Non-pigmented ciliary epithelial cell (primary cell): ENCODE results near the gene JADE2.
"Not testable (repeated sequence)": the region's sequence is repeated elsewhere in the genome, so short reads cannot be mapped to it uniquely, and the experiment has no call there.

ENCODE experiments used
- DNase-seq: peaks from one replicate; pipeline ENCODE4 v3.0.0-alpha.2; 2010; ENCODE audit warnings: low read depth

Gene JADE2

DNA sequence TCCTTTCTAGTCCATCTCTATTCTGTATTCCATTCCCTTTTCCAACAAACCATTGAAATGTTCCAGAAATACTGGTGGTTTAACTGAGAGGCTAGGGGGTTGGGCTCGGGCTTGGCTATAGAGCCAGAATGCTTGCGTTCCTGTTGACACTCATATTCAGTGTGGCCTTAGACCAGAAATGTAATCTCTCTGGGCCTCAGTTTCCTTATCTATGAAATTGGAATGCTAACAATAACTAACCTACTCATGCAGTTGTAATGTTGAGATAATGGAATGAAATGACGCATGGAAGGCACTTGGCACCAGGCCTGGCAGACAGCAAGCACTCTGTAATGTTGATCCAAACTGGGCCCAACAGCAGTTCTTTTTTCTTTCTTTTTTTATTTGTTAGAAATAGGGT lies 26.8 kb downstream of the JADE2 start:
- DNase-seq, result peak; percentile 91

DNA sequence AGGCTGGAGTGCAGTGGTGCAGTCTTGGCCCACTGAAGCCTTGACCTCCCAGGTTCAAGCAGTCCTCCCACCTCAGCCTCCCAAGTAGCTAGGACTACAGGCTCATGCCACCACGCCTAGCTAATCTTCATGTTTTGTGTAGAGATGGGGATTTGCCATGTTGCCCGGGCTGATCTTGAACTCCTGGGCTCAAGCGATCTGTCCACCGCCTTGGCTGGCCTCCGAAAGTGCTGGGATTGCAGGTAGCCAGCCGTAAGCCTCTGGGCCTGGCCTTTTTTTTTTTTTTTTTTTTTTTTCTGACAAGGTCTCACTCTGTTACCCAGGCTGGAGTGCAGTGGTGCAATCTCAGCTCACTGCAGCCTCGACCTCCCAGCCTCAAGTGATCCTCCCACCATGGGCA lies 27.2 kb downstream of the JADE2 start:
- not testable (repeated sequence) for DNase-seq

DNA sequence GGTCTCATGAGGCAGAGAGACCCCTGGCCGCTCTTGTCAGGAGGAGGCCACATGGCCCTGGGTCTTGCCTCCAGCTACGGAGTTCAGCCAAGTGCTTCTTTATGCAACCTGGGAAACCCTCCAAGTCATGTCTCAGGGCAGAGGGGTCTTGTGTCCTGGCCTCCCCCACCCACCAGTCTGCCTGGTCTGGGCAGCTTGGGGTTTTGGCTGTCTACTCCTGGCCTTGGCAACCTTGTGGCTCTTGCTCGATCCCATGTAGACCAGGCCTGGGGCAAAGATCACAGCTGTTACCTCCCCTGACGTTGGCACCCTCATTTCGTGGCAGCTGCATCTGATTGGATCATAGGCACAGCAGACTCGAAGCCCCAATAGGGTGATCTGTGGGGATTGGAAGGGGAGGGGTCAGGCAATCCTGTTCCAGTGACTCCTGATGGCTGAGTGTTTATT lies 28.4 kb downstream of the JADE2 start:
- no peak for DNase-seq

DNA sequence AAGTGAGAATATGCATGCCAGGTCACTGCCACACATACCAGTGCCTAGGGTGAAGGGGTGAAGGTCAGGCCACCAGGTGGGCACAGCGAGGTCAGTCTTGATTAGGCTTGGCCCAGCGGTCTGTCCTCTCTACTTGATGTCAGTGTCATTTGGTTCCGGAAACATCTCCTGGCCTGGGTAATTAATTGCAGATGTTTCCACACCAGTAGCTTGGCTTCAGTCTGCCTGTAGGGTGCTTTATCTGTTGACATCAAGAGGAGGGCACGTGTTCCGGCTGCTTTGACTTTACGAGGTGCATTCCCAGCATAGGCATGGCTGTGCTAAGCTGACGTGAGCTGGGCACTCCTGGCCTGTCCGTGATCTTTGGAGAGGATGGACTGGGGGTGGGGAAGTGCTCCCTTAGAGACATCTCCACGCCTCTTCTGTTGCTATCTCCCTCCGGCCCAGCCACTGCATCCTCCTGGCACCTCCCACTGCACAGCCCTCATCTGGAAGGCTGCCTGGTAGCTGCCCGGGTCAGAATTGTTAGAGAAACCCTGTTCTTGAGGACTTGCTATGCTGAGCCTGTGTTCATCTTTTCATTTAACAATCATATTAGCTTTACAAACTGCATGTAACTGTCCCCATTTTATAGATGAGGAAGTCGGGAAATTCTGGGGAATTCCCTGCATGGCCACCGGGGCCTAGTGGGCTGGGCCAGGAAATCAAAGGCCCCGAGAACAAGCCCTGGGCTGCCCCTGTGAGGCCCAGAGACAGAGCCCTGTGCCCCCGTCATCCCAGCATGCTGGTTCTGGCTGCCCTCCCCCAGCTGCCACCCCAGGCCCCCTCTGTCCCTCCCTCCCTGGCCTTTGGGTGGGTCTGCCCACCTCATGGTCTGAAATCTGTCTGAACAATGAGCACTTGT lies 29.1 kb downstream of the JADE2 start:
- no peak for DNase-seq

DNA sequence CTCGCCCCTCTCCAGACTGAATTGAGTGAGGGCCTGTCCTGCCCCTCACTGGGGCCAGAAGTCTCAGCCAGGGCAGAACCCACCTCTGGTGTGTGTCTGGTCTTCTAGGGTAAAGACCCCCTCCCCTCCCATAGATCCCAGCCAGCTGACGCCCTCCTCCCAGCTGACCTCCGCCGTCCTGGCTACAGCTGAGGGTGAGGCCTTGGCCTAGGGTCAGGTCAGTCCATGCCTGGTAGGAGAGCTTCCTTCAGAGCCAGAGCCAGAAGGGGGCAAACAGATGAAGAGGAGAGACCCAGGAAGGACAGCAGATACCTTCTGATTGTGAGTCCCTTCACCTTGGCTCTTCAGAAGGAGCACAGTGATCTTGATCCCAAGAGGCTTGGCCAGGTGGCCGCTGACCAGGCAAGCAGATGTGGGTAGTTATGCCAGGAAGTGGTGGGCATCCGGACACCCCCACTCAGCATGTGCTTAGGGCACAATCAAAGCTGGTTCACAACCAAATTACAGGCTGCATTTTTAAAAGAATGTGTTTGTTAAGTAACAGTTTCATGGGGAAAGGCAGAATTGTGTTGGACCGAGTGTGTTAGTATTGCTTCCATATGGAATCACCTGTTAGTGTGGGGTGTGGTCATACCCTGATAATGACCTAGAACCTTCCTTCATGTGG lies 29.9 kb downstream of the JADE2 start:
- no peak for DNase-seq

DNA sequence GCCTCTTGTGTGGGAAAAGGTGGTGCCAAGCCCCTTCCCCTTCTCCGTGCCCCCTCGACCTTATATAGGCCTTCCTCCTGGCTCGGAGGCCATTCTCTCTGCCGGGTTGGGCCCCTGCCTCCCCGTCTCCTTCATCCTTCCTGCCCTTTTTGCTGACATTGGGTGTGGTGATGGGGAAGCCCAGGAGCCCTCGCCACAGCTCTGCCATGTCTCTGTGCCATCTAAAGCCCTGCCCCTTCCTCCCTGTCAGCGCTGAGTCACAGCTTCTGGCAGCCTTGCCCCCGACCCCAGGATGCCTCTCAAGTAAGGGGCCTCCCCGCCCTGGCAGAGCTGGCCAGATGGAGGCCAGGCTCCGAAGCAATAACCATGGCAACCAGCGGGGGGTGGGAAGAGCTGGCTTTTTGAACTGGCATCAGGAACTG lies 30.4 kb downstream of the JADE2 start:
- no peak for DNase-seq

DNA sequence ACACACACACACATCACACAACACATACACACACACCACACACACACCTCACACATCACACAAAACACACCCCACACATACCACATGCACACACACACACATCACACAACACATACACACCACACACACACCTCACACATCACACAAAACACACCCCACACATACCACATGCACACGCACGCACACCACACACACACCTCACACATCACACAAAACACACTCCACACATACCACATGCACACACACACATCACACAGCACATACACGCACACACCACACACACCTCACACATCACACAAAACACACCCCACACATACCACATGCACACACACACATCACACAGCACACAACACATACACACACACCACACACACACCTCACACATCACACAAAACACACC lies 31.1 kb downstream of the JADE2 start:
- not testable (repeated sequence) for DNase-seq

DNA sequence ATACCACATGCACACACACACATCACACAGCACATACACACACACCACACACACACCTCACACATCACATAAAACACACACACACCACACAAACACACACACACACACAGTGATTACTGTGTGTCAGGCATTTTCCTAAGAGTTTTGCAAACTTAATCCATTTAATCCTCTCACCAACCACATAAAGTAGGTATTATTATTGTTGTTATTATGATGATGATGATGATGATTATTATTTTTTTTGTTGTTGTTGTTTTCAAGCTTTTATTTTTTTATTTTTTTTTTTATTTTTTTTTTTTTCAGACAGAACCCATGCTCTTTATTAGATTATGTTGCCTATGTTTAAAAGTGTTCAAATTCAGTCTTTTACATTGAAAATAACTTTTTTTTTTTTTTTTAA lies 31.5 kb downstream of the JADE2 start:
- no peak for DNase-seq

DNA sequence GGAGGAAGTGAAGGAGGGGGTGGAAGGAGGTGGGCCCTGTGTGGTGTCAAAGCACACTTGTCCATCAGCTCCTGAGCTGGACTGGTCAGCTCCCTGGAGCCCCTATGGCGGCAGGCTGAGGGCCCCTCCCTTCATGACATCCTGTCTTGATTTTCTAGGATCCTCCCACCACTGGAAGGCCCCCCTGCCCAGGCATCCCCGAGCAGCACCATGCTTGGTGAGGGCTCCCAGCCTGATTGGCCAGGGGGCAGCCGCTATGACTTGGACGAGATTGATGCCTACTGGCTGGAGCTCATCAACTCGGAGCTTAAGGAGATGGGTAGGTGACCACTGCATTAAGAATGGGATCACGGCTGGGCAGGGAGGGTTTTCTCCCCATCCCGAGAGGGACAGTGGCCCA lies 34.2 kb downstream of the JADE2 start:
- DNase-seq, result no peak

DNA sequence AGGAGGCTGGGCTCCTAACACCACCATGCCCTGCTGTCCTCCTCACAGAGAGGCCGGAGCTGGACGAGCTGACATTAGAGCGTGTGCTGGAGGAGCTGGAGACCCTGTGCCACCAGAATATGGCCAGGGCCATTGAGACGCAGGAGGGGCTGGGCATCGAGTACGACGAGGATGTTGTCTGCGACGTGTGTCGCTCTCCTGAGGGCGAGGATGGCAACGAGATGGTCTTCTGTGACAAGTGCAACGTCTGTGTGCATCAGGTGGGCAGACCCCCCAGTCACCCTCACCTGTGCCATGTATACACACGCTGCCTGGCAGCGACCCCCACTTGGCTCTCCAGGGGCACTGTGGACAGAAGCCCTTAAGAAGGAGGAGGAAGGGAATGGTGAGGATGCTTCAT lies 35.2 kb downstream of the JADE2 start:
- no peak for DNase-seq

DNA sequence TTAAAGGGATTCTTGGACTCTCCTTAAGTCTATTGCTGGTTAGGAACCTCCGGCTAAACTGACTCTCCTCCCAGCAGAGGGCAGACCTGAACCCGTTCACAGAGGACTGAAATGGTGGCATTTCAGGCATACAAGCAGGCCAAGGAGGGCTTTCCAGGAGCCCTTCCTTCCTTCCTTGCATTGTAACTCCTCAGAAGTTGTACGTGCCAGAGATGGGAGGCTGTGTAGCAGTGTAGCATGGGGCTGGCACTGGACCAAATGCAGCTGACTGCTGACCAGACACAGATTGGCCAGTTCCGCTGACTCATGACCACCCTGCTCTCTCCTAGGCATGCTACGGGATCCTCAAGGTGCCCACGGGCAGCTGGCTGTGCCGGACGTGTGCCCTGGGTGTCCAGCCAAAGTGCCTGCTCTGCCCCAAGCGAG lies 36.4 kb downstream of the JADE2 start:
- no peak for DNase-seq

DNA sequence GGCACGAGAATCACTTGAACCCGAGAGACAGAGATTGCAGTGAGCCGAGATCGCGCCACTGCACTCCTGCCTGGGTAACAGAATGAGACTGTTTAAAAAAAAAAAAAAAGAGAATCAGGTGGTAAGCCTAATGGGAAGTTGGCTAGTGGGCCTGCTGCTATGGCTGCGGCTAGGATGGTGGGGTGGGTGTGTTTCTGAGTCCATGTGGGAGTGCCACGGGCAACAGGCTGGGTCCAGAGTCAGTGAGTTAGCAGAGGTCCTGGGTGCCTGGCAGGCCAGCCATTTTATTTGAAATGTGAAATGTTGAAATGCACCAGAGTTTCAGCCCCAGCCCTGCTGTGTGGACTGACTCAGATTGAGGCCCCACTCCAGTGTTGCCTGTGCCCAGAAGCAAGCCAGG lies 37.8 kb downstream of the JADE2 start:
- DNase-seq, result no peak

DNA sequence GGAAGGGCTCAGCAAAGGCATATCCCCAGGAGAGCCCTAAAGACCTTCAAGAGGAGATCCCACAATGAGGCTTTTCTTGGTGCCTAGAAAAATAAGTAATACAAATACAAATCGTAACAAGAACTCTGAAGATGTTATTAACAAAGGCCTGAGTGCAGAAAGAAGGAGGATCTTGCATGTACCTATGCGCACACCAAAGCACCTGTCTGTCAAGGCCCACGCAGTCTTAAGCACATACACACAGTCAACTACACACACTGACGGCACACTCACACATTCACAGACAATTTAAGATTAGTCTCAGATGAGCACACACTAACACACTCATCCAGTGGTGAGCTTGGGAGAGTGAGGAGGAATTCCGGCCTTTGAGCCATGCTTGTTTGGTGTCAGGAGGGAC lies 38.5 kb downstream of the JADE2 start:
- no peak for DNase-seq

DNA sequence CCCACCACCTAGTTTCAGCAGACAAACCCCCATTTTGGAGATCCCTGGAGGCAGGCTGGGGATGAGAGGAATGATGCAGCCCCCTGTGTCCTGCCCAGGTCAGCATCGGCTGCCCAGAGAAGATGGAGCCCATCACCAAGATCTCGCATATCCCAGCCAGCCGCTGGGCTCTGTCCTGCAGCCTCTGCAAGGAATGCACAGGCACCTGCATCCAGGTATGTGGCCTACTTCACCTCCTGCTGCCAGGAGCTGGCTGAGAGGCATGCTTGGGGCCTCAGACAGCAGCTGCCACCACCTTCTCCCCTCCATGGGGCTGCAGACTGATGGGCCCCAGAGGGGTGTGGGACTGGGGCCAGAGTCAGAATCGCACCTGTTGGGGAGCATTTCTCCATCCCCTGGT lies 38.9 kb downstream of the JADE2 start:
- DNase-seq, result no peak

DNA sequence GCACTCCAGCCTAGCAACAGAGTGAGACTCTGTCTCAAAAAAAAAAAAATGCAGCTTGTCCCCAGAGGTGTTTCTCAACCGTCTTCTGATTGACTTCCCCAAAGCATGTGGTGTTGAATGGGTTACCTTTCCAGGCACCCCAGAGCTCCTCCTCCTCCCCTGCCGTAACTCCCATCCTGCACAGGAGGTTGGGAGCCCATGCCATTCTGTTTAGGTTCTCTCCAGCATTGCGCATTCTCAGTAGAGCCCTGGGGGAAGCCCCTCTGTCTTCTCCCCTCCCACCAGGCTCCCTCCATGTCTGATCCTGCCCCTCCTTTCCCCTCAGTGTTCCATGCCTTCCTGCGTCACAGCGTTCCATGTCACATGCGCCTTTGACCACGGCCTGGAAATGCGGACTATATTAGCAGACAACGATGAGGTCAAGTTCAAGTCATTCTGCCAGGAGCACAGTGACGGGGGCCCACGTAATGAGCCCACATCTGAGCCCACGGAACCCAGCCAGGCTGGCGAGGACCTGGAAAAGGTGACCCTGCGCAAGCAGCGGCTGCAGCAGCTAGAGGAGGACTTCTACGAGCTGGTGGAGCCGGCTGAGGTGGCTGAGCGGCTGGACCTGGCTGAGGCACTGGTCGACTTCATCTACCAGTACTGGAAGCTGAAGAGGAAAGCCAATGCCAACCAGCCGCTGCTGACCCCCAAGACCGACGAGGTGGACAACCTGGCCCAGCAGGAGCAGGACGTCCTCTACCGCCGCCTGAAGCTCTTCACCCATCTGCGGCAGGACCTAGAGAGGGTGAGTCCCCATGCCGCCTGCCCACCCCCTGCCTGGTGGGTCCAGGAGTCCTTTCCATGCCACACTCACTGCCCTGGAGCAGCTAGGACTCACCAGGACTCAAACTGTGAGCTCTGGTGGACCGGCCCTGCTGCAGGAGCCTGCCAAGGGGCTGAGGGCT lies 40.6 kb downstream of the JADE2 start:
- DNase-seq, result no peak

DNA sequence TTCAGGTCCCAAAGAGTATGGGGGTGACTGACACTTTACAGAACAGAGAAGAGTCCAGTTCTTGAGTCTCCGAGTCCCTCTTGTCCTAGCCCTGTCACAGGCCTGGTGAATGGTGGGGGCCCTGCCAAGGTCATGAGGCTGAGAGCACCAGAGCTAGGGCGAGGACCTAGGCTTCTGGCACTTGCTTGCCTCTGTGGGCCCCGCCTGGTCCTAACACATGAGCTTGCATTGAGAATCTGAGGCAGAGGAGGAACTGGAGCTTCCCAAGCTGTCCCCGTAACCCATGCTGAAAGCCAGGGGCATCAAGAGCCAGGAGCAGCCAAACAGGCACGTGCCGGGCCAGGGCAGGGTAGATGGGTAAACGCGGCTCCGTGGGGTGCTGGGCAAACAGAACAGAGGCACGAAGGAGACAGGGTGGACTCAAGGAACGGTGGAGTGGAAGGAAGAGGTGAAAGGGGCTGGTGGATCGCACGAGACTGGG lies 41.3 kb downstream of the JADE2 start:
- no peak for DNase-seq

DNA sequence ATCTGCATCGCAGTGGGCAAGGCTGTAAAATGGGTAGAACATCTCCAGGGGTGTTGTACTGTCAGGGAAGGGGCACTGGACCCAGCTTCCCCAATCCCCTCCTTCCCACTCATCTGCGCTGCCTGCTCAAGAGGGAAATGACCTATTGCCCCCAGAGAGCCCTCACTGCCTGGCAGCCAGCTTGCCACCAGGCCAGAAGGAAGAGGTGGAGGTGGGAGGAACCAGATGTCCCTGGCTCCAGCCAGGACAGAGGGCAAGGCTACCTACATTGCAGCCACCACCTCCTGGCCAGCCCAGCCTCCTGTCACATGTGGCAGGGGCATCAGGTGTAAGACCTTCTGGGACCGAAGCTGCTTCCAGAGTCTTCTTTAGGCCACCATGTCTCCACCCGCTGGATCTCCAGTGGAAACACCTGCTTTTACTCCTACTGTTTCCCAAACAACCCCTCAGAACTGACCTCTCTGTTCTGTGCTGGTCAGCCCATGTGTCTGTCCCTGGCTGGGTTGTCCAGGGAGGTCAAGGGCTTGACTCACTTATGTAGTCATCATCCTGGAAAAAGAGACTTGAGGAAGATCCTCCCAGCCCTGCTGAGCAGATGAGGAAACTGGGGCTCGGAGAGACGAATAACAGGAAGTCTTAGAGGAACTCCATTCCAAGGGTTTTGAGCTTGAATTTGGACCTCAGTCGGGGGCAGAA lies 42.3 kb downstream of the JADE2 start:
- DNase-seq, result no peak

DNA sequence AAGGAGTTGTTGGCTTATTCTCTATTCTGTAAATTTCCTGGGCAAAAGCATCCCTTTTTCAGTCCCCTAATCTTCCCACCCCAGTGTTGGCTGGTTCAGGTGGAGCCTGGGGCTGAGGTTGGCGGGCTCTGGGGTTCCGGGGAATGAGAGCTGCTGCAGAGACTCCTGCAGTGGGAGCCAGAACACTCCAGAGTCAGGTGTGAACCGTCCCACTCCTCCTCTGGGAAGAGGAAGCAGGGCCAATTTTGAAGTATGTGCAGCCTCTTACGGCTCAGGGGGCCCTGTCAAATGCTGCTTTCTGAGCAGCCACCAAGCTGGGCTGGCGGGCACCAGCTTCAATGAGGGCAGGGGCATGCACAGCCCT lies 42.8 kb downstream of the JADE2 start:
- no peak for DNase-seq

DNA sequence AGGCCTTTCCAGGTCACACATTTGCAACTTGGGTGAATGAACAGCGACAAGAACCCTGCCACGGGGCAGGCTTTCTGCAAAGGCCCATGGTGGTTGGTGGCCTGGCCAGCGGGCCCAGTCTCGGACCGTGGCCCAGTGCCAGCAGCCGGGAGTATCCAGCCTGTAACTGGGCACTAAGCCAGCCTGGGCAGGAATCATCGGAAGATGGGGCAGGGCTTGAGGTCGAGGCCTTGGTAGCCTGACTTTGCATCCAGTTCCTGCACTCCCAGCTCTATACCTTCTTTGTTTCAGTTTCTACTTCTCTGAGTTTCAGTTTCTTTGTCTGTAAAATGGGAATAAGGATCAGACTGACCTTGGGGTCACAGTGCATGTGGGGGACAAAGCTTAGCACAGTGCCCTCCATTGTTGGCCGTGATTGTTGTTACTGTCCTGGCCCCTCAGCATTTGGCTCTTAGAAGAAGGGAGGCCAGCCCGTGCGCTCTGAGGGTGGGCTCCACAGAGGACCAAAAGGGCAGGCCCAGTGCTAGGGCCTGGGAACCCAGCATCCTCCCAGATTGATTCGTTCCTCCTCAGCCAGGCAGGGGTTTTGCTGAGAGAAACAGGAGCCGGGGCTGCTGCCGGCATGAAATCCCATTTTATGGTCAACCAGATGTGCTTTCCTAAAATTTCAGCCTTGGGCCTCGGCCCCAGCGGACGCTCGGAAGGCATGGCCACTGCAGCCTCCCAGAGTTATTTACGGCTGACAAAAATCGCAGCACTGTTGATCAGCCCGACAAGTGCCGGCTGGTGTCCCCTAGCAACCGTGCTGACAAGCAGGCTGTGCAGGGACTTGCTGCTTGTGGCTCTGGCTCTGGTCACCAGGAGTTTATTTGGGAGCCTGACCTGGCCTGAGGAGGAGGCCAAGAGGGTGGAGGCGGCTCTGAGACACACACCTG lies 43.6 kb downstream of the JADE2 start:
- DNase-seq, result no peak

DNA sequence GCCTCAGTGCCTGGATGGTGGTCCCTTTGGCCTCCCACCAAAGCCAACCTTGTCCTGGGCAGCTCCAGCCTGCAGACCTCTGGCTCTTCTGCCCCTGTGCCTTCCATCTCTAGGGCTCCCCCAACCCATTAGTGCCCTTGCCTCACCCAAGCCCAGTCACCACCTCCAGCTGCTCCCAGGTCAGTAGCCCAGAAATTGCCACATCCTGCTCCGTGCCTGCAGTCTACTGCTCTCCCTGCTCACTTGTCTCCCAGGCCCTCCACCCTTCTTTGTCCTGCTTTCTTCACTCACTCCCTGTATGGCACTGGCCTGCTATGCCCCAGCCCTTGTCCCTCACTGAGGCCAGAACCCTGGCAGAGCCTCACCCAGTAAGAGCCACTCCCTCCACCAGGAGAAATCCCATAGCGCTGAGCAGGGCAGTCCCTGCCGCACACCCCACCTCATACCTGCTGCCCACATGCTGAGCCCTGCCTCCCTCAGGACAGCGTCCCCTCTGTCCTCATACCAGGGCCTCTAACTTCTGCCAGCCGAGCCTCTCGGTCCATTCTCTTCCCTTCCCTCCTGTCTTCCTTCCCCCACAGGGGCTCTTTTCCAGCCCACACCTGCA lies 44.4 kb downstream of the JADE2 start:
- no peak for DNase-seq
